ENCODE results near the gene PFKFB3. TPM values are rescaled to one million over a fixed set of nuclear protein-coding genes. Genes with fewer than 3 reads are reported as not detected.
"Not testable (repeated sequence)": the region's sequence is repeated elsewhere in the genome, so short reads cannot be mapped to it uniquely, and the experiment has no call there.

PFKFB3 gene
- total RNA-seq, 1 donor from 2014 or later: 126 TPM

DNA sequence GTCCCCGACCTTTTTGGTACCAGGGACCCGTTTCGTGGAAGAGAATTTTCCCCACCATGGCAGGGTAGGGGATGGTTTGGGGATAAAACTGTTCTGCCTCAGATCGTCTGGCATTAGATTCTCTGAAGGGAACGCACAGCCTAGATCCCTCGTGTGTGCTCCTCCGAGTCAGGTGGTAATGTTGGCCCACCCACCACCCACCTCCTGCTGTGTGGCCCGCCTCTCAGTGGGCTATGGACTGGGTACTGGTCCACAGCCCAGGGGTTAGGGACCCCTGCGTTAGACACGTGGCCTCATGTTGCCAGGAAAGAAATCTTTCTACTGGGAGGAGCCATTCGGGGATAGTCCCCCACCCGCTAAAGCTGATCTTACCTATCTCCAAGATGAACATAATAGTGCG, 27.0 kb downstream of the PFKFB3 start:
- Mint-ChIP-seq H3K27me3 (ENCODE audit: low read depth) (no peaks in the 10 kb centered on the region), H3K4me1 (ENCODE audit: low read depth) (no peaks in the 10 kb centered on the region), H3K4me3 (ENCODE audit: low read depth) (no peak overlapping the region), H3K27ac (no peak overlapping the region), H3K9me3 (no peaks in the 10 kb centered on the region), H3K36me3 (ENCODE audit: low read depth) (peaks cover 84% of the 10 kb centered on the region)
- intact Hi-C loops (cut with micrococcal nuclease): no loop called here
- DNase-seq (ENCODE audit: low spot score): no peak

DNA sequence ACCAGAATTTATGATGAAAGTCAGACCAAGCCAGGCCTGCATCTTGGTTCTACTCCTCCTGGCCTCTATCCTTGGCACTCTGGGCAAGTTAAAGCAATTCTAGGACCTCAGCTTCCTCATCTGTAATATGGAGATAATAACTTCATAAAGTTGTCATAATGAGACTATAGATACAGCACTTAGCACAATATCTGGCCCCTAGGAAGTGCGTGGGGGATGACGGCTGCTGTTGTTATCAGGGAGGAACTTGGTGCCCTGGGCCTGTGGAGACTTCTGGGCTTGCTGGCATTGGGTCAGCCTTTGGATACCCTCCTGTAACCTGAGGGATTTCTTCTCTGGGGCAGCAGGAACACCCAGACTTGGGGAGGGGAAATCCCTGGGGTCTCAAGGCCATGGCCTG, 27.6 kb downstream of the PFKFB3 start:
- intact Hi-C loops (cut with micrococcal nuclease): no loop called here
- H3K27ac Mint-ChIP-seq: no peak overlapping the region

DNA sequence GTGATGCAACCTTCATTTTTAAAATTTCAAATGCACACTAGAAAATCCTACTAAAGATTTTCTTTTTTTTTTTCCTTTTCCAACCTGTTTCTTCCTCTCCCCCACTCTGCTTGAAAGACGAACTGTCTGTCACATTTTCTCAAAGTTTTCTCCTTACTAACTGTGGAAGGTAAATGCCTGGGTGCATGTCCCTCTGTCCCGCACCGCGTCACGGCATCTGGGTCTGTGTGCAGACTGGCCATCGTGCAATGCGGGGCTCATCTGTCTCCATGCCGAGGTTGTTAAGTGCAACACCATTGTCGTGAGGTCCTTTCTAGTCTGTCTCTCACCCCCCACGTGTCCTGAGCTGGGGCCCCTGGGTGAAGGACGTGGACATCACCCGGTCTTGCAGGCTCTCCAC, 28.4 kb downstream of the PFKFB3 start:
- DNase-seq (ENCODE audit: low spot score): no peak
- Mint-ChIP-seq H3K4me1 (ENCODE audit: low read depth) (peaks cover 2% of the 10 kb centered on the region), H3K27me3 (ENCODE audit: low read depth) (no peaks in the 10 kb centered on the region), H3K9me3 (no peaks in the 10 kb centered on the region), H3K4me3 (ENCODE audit: low read depth) (no peak overlapping the region), H3K27ac (no peak overlapping the region), H3K36me3 (ENCODE audit: low read depth) (peaks cover 83% of the 10 kb centered on the region)
- intact Hi-C loops (cut with micrococcal nuclease): no loop called here

More for the DNA sequence above, 27.6 kb downstream of the PFKFB3 start:
- Mint-ChIP-seq H3K36me3 (ENCODE audit: low read depth) (peaks cover 84% of the 10 kb centered on the region), H3K27me3 (ENCODE audit: low read depth) (no peaks in the 10 kb centered on the region), H3K9me3 (no peaks in the 10 kb centered on the region), H3K4me3 (ENCODE audit: low read depth) (no peak overlapping the region), H3K4me1 (ENCODE audit: low read depth) (peaks cover 1% of the 10 kb centered on the region)
- no peak for DNase-seq (ENCODE audit: low spot score)

DNA sequence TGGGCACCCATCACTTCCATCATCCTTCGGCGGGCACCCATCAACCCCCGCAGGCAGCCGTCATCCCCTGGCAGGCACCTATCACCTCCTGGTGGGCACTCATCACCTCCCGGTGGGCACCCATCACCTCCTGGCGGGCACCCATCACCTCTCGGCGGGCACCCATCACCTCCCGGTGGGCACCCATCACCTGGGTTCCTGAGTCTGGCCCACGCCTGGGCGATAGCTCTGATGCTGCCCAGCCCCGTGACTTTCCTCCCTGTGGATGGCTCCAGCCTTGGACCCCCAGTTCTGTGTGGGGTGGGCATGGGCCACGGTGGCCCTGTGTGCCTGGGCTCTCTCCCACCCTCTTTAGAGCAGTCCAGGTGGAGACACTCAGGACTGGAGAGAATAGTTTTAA, 29.0 kb downstream of the PFKFB3 start:
- Mint-ChIP-seq H3K9me3 (no peaks in the 10 kb centered on the region), H3K4me3 (ENCODE audit: low read depth) (no peak overlapping the region), H3K4me1 (ENCODE audit: low read depth) (peaks cover 2% of the 10 kb centered on the region), H3K27ac (no peak overlapping the region), H3K36me3 (ENCODE audit: low read depth) (peaks cover 83% of the 10 kb centered on the region), H3K27me3 (ENCODE audit: low read depth) (no peaks in the 10 kb centered on the region)
- intact Hi-C loops (cut with micrococcal nuclease): no loop called here
- DNase-seq (ENCODE audit: low spot score): no peak

DNA sequence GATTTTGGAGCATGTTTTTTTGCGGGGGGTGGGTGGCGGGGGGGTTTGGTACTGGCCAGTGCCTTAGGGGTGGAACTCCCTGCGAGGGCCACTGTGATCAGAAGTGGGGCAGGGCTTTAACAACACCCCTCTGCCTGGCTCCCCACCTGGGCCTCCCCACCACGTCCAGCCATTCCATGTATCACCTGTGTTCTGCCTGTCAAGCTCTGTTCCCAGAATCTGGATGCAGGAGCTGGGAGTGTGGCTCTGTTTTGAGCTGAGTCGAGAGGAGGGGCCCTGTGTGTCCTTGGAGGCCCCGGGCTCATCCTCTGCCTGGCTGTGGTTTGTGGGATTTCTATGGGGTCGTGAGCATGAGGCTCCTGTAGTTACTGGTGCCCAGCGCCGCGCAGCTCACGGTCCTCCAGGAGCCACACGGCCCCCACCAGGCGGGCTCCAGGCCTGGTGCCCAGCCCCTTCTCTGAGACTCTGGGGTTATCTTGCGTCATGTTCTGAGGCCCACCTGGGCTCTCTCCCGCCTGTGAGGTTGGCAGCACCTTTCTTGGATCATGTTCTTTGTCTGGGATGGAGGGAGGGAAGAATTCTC, 29.6 kb downstream of the PFKFB3 start:
- Mint-ChIP-seq H3K36me3 (ENCODE audit: low read depth) (peaks cover 86% of the 10 kb centered on the region), H3K9me3 (no peaks in the 10 kb centered on the region), H3K27ac (no peak overlapping the region), H3K27me3 (ENCODE audit: low read depth) (no peaks in the 10 kb centered on the region), H3K4me3 (ENCODE audit: low read depth) (no peak overlapping the region), H3K4me1 (ENCODE audit: low read depth) (peaks cover 6% of the 10 kb centered on the region)
- DNase-seq (ENCODE audit: low spot score): no peak
- intact Hi-C loops (cut with micrococcal nuclease): no loop called here

DNA sequence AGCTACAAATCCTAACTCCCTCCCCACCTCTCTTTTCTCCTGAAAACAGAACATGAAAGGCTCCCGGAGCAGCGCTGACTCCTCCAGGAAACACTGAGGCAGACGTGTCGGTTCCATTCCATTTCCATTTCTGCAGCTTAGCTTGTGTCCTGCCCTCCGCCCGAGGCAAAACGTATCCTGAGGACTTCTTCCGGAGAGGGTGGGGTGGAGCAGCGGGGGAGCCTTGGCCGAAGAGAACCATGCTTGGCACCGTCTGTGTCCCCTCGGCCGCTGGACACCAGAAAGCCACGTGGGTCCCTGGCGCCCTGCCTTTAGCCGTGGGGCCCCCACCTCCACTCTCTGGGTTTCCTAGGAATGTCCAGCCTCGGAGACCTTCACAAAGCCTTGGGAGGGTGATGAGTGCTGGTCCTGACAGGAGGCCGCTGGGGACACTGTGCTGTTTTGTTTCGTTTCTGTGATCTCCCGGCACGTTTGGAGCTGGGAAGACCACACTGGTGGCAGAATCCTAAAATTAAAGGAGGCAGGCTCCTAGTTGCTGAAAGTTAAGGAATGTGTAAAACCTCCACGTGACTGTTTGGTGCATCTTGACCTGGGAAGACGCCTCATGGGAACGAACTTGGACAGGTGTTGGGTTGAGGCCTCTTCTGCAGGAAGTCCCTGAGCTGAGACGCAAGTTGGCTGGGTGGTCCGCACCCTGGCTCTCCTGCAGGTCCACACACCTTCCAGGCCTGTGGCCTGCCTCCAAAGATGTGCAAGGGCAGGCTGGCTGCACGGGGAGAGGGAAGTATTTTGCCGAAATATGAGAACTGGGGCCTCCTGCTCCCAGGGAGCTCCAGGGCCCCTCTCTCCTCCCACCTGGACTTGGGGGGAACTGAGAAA, 30.4 kb downstream of the PFKFB3 start:
- H3K27ac Mint-ChIP-seq: no peak overlapping the region
- no peaks in the 10 kb centered on the region for H3K9me3 Mint-ChIP-seq
- no peak overlapping the region for H3K4me3 Mint-ChIP-seq (ENCODE audit: low read depth)
- intact Hi-C loops (cut with micrococcal nuclease): no loop called here
- peaks cover 6% of the 10 kb centered on the region for H3K4me1 Mint-ChIP-seq (ENCODE audit: low read depth)
- no peaks in the 10 kb centered on the region for H3K27me3 Mint-ChIP-seq (ENCODE audit: low read depth)
- peaks cover 84% of the 10 kb centered on the region for H3K36me3 Mint-ChIP-seq (ENCODE audit: low read depth)
- no peak for DNase-seq (ENCODE audit: low spot score)

DNA sequence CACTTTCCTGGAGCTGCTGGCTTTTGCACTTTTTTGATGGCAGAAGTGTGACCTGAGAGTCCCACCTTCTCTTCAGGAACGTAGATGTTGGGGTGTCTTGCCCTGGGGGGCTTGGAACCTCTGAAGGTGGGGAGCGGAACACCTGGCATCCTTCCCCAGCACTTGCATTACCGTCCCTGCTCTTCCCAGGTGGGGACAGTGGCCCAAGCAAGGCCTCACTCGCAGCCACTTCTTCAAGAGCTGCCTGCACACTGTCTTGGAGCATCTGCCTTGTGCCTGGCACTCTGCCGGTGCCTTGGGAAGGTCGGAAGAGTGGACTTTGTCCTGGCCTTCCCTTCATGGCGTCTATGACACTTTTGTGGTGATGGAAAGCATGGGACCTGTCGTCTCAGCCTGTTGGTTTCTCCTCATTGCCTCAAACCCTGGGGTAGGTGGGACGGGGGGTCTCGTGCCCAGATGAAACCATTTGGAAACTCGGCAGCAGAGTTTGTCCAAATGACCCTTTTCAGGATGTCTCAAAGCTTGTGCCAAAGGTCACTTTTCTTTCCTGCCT, 31.1 kb downstream of the PFKFB3 start:
- Mint-ChIP-seq H3K27ac (no peak overlapping the region), H3K4me3 (ENCODE audit: low read depth) (no peak overlapping the region), H3K27me3 (ENCODE audit: low read depth) (no peaks in the 10 kb centered on the region), H3K4me1 (ENCODE audit: low read depth) (peaks cover 8% of the 10 kb centered on the region), H3K9me3 (no peaks in the 10 kb centered on the region), H3K36me3 (ENCODE audit: low read depth) (peaks cover 79% of the 10 kb centered on the region)
- no peak for DNase-seq (ENCODE audit: low spot score)
- intact Hi-C loops (cut with micrococcal nuclease): no loop called here

DNA sequence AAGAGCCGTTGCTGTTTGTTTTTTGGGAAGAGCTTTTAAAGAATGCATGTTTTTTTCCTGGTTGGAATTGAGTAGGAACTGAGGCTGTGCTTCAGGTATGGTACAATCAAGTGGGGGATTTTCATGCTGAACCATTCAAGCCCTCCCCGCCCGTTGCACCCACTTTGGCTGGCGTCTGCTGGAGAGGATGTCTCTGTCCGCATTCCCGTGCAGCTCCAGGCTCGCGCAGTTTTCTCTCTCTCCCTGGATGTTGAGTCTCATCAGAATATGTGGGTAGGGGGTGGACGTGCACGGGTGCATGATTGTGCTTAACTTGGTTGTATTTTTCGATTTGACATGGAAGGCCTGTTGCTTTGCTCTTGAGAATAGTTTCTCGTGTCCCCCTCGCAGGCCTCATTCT, 31.6 kb downstream of the PFKFB3 start:
- H3K9me3 Mint-ChIP-seq: no peaks in the 10 kb centered on the region
- peaks cover 81% of the 10 kb centered on the region for H3K36me3 Mint-ChIP-seq (ENCODE audit: low read depth)
- no peak overlapping the region for H3K4me3 Mint-ChIP-seq (ENCODE audit: low read depth)
- no peak overlapping the region for H3K27ac Mint-ChIP-seq
- DNase-seq (ENCODE audit: low spot score): no peak
- H3K27me3 Mint-ChIP-seq (ENCODE audit: low read depth): no peaks in the 10 kb centered on the region
- intact Hi-C loops (cut with micrococcal nuclease): no loop called here
- H3K4me1 Mint-ChIP-seq (ENCODE audit: low read depth): peaks cover 14% of the 10 kb centered on the region

DNA sequence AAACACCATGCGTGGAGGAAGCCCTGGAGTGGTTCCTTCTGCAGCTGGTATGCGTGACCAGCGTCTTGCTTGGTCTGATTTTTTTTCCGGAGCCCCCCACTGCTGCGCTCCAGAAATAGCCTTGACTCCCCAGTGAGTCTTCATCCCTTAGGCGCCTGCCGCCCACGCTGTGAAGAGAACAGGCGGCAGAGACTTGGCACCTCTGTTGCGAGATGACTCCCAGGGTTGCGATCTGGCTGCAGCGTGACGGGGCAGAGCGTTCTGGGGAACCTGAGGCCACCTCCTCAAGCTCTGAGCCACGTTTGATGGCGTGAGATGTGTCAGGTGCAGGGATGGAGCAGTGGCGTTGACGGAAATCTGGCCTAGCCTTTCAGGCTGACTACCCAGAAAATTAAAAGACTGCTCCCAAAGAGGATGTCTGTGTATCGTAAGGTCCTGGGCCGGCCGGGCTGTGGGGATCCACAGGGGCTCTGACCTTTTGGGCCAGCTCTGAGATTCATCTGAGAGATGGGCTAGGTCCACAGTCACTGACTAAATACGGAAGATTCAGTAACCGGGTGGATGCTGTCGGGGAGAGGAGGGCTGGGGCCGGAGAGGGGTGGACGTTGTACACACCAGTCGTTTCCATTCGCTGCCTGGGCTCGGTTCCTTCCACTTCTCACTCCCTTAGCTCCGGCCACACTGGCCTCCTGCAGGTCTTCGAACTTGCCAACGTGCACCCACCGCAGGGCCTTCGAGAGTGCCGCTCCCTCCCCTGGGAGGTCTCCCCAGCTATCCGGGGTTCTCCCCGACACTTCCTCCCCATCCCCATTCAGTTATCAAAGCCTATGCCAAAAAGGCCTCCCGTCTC, 33.8 kb downstream of the PFKFB3 start:
- DNase-seq (ENCODE audit: low spot score): no peak
- no peaks in the 10 kb centered on the region for H3K9me3 Mint-ChIP-seq
- peaks cover 80% of the 10 kb centered on the region for H3K36me3 Mint-ChIP-seq (ENCODE audit: low read depth)
- H3K4me3 Mint-ChIP-seq (ENCODE audit: low read depth): no peak overlapping the region
- H3K27ac Mint-ChIP-seq: peak overlapping the region; percentile 76
- intact Hi-C loops (cut with micrococcal nuclease): no loop called here
- peaks cover 23% of the 10 kb centered on the region for H3K4me1 Mint-ChIP-seq (ENCODE audit: low read depth)
- H3K27me3 Mint-ChIP-seq (ENCODE audit: low read depth): no peaks in the 10 kb centered on the region

DNA sequence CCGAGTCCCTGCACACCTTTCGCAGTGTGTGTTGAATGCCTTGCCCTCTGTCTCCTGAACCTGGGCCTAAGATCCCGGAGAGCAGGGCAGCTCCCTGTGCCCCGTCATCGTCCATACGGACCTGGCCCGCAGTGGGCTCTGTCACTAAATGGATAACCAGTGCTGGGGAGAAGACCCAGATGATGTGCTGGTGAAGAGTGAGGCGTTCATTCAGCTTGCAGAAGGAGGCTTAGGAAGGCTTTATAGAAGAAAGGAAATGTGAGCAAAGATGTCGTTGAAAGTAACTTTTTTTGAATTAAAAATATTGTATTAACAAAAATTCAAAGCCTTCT, 34.4 kb downstream of the PFKFB3 start:
- Mint-ChIP-seq H3K9me3 (no peaks in the 10 kb centered on the region), H3K27ac (peak overlapping the region; percentile 76), H3K4me1 (ENCODE audit: low read depth) (peaks cover 25% of the 10 kb centered on the region), H3K27me3 (ENCODE audit: low read depth) (no peaks in the 10 kb centered on the region), H3K4me3 (ENCODE audit: low read depth) (no peak overlapping the region), H3K36me3 (ENCODE audit: low read depth) (peaks cover 81% of the 10 kb centered on the region)
- intact Hi-C loops (cut with micrococcal nuclease): no loop called here
- DNase-seq (ENCODE audit: low spot score): no peak

DNA sequence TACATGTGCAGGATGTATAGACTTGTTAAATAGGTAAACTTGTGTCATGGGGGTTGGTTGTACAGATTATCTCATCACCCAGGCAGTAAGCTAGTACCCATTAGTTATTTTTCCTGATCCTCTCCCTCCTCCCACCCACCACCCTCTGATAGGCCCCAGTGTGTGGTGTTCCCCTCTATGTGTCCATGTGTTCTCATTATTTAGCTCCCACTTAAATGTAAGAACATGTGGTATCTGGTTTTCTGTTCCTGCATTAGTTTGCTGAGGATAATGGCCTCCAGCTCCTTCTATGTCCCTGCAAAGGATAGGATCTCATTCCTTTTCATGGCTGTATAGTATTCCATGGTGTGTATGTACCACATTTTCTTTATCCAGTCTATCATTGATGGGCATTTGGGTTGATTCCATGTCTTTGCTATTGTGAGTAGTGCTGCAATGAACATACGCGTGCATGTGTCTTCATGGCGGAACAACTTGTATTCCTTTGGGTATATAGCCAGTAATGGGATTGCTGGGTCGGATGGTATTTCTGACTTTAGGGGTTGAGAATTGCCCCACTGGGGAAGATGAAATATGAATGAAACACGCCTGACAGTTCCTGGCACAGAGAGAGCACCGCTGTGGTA, 36.0 kb downstream of the PFKFB3 start:
- not testable (repeated sequence) for H3K9me3 Mint-ChIP-seq; H3K27me3 Mint-ChIP-seq (ENCODE audit: low read depth); DNase-seq (ENCODE audit: low spot score); H3K4me3 Mint-ChIP-seq (ENCODE audit: low read depth)
- Mint-ChIP-seq H3K27ac (peak overlapping the region; percentile 43), H3K36me3 (ENCODE audit: low read depth) (peaks cover 70% of the 10 kb centered on the region), H3K4me1 (ENCODE audit: low read depth) (peaks cover 26% of the 10 kb centered on the region)
- intact Hi-C loops (cut with micrococcal nuclease): loop anchor here (1.0 to 2.0 kb wide), 2 partner anchors 28 to 32 kb away; no protein-coding TSS in a partner anchor

DNA sequence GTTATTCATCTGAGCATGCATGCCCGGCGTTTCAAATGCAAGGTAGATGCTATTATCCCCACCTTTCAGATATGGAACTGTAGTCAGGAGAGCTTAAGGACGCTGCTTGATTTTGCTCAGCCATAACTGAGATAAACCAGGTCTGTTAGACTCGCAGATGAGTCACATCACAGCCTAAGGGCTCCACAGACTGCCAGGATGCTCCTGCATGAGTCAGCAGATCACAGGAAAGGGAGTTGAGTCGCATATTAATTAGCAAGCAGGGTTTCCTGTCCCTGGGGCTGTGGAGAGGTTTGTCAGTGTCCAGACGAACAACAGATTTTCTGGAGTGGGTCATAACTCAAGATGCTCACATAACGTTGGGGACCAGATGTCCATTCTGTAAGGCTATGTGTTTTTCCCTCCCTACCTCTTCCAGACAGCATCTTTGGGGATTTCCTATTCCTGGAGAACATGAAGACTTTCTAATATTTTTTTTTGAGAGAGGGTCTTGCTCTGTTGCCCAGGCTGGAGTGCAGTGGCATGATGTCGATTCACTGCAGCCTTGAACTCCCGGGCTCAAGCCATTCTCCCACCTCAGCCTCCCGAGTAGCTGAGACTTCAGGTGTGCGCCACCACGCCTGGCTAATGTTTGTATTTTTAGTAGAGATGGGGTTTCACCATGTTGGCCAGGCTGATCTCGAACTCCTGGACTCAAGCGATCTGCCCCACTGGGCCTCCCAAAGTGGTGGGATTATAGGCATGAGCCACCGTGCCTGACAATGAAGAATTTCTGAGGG, 36.7 kb downstream of the PFKFB3 start:
- intact Hi-C loops (cut with micrococcal nuclease): loop anchor here (1.0 to 2.0 kb wide), 2 partner anchors 27 to 31 kb away; no protein-coding TSS in a partner anchor
- H3K36me3 Mint-ChIP-seq (ENCODE audit: low read depth): peaks cover 63% of the 10 kb centered on the region
- H3K27me3 Mint-ChIP-seq (ENCODE audit: low read depth): no peaks in the 10 kb centered on the region
- no peaks in the 10 kb centered on the region for H3K9me3 Mint-ChIP-seq
- DNase-seq (ENCODE audit: low spot score): peak; percentile 65
- H3K4me3 Mint-ChIP-seq (ENCODE audit: low read depth): no peak overlapping the region
- H3K4me1 Mint-ChIP-seq (ENCODE audit: low read depth): peaks cover 26% of the 10 kb centered on the region
- peak overlapping the region; percentile 43 for H3K27ac Mint-ChIP-seq
